PC-3 (cell line): ENCODE results near the gene MTF2. TPM values are rescaled to one million over a fixed set of nuclear protein-coding genes. Genes with fewer than 3 reads are reported as not detected.

Experiments used
- ATAC-seq: fragments of 200-7000 bp; cut with Tn5 transposase; 2 replicates; pipeline ENCODE4 v1.9.1; 2020; ENCODE audit warnings: mild to moderate bottlenecking, moderate library complexity
- BruUV-seq: library from RNA; stranded (reverse); fragments of 400-500 nt; replicated peaks from 2 replicates; lab custom pipeline; 2021; lab: Mats Ljungman, UMichigan
- CTCF ChIA-PET: fragments of 300-600 bp; sonication (Branson Sonifier 250); formaldehyde crosslinking; loops from one replicate; lab custom pipeline; 2022; ENCODE audit warnings: antibody characterized with exemption; lab: Charles Lee
- POLR2A ChIA-PET: fragments of 300-600 bp; sonication (Branson Sonifier 250); formaldehyde crosslinking; loops from one replicate; lab custom pipeline; 2022; ENCODE audit warnings: antibody characterized with exemption; ENCODE audit not compliant: unreplicated experiment; lab: Charles Lee
- DNase-seq: peaks from one replicate; pipeline ENCODE4 v3.0.0-alpha.2; 2015
- H2AFZ ChIP-seq: fragments of 300-600 bp; sonication (generic); 2 replicates; pipeline ENCODE4 v1.6.0; 2016; ENCODE audit warnings: antibody characterized with exemption, low read length
- H3F3A ChIP-seq: fragments of 300-600 bp; sonication (generic); one replicate; pipeline ENCODE4 v1.6.0; 2017; ENCODE audit warnings: antibody characterized with exemption, low read length, control low read depth, mild to moderate bottlenecking; ENCODE audit not compliant: unreplicated experiment
- H3K27ac ChIP-seq: fragments of 300-600 bp; sonication (generic); 2 replicates; pipeline ENCODE4 v1.5.1; 2016; ENCODE audit warnings: mild to moderate bottlenecking, low read length
- H3K27me3 ChIP-seq: fragments of 300-600 bp; sonication (generic); 2 replicates; pipeline ENCODE4 v1.6.1; 2016; ENCODE audit warnings: low read length, mixed read lengths
- H3K36me3 ChIP-seq: fragments of 300-600 bp; sonication (generic); 2 replicates; pipeline ENCODE4 v1.6.1; 2016; ENCODE audit warnings: low read depth, mixed run types, low read length, mixed read lengths
- H3K4me1 ChIP-seq: fragments of 300-600 bp; sonication (generic); 2 replicates; pipeline ENCODE4 v1.5.1; 2016; ENCODE audit warnings: low read length; ENCODE audit not compliant: insufficient read depth
- H3K4me2 ChIP-seq: fragments of 300-600 bp; sonication (generic); 2 replicates; pipeline ENCODE4 v1.6.0; 2016; ENCODE audit warnings: low read length
- H3K4me3 ChIP-seq: fragments of 300-600 bp; sonication (generic); 2 replicates; pipeline ENCODE4 v1.5.1; 2016; ENCODE audit warnings: mild to moderate bottlenecking, low read length, mixed read lengths
- H3K79me2 ChIP-seq: fragments of 300-600 bp; sonication (generic); 2 replicates; pipeline ENCODE4 v1.6.1; 2017; ENCODE audit warnings: low read length, mixed read lengths
- H3K9ac ChIP-seq: fragments of 300-600 bp; sonication (generic); 2 replicates; pipeline ENCODE4 v1.6.0; 2016; ENCODE audit warnings: mild to moderate bottlenecking, low read length
- H3K9me2 ChIP-seq: fragments of 300-600 bp; sonication (generic); replicated peaks from 2 replicates; pipeline ENCODE4 v1.6.1; 2016; ENCODE audit warnings: mixed run types, low read length, mixed read lengths
- H3K9me3 ChIP-seq: fragments of 300-600 bp; sonication (generic); 2 replicates; pipeline ENCODE4 v1.6.1; 2016; ENCODE audit warnings: low read length, mixed read lengths
- H4K20me1 ChIP-seq: fragments of 300-600 bp; sonication (generic); 2 replicates; pipeline ENCODE4 v1.6.1; 2016; ENCODE audit warnings: low read length, mixed read lengths
- EZH2 ChIP-seq: fragments of 300-600 bp; sonication (generic); IDR thresholded peaks from one replicate; pipeline ENCODE4 v1.6.1; 2017; ENCODE audit warnings: antibody characterized with exemption, mild to moderate bottlenecking, low read length; ENCODE audit not compliant: unreplicated experiment
- EZH2phosphoT487 ChIP-seq: fragments of 300-600 bp; sonication (generic); IDR thresholded peaks from 2 replicates; pipeline ENCODE4 v1.6.1; 2018; ENCODE audit warnings: mild to moderate bottlenecking, antibody characterized with exemption, low read length, borderline replicate concordance
- intact Hi-C: fragments of 100-400 bp; cut with micrococcal nuclease; formaldehyde crosslinking; loops from 2 replicates; pipeline ENCODE4 v1.9.0; 2023
- total RNA-seq: library from RNA; depleted of rRNA; stranded (reverse); fragments of >200 nt; gene quantifications from 2 replicates; pipeline ENCODE4 v1.2.3, GENCODE V29; 2014
- TF ChIP-seq, protein P1 (sequence below): fragments of 300-600 bp; sonication (generic); conservative IDR thresholded peaks from 2 replicates; pipeline ENCODE4 v1.5.1; 2017; ENCODE audit warnings: antibody characterized with exemption, low read depth, mild to moderate bottlenecking, low read length

MTF2 gene
- total RNA-seq, 1 experiment from 2014 or later: 25.3 TPM

- H3K27ac ChIP-seq: no peak overlapping the region
- DNase-seq: no peak
- no peaks in the 10 kb centered on the region for H3K9me2 ChIP-seq
- TF ChIP-seq, protein P1, sequence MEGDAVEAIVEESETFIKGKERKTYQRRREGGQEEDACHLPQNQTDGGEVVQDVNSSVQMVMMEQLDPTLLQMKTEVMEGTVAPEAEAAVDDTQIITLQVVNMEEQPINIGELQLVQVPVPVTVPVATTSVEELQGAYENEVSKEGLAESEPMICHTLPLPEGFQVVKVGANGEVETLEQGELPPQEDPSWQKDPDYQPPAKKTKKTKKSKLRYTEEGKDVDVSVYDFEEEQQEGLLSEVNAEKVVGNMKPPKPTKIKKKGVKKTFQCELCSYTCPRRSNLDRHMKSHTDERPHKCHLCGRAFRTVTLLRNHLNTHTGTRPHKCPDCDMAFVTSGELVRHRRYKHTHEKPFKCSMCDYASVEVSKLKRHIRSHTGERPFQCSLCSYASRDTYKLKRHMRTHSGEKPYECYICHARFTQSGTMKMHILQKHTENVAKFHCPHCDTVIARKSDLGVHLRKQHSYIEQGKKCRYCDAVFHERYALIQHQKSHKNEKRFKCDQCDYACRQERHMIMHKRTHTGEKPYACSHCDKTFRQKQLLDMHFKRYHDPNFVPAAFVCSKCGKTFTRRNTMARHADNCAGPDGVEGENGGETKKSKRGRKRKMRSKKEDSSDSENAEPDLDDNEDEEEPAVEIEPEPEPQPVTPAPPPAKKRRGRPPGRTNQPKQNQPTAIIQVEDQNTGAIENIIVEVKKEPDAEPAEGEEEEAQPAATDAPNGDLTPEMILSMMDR: no peak
- TF ChIP-seq EZH2phosphoT487 (no peak), EZH2 (no peak)
- H3K79me2 ChIP-seq: no peaks in the 10 kb centered on the region
- POLR2A ChIA-PET: interaction anchor here (0.6 kb wide), 1 partner anchor 70 kb away, joined by 3 read pairs; no protein-coding TSS in a partner anchor
- no peak overlapping the region for H3K4me3 ChIP-seq
- H4K20me1 ChIP-seq: no peaks in the 10 kb centered on the region
- BruUV-seq: no TSS peak
- no peaks in the 10 kb centered on the region for H3K27me3 ChIP-seq
- no peaks in the 10 kb centered on the region for H3K4me1 ChIP-seq
- H2AFZ ChIP-seq: no peak overlapping the region
- CTCF ChIA-PET: interaction anchor here (0.7 kb wide), 1 partner anchor 70 kb away, joined by 3 read pairs; no protein-coding TSS in a partner anchor
- peaks cover 37% of the 10 kb centered on the region for H3K36me3 ChIP-seq
- no peak overlapping the region for H3K9ac ChIP-seq
- no peaks in the 10 kb centered on the region for H3K9me3 ChIP-seq
- H3F3A ChIP-seq: no peaks in the 10 kb centered on the region
- no peak overlapping the region for H3K4me2 ChIP-seq
- ATAC-seq: no peak
- intact Hi-C loops: no loop called here
Observed at GRCh38 chr1:93150729-93151128, 71.6 kb downstream of the MTF2 start.

DNA sequence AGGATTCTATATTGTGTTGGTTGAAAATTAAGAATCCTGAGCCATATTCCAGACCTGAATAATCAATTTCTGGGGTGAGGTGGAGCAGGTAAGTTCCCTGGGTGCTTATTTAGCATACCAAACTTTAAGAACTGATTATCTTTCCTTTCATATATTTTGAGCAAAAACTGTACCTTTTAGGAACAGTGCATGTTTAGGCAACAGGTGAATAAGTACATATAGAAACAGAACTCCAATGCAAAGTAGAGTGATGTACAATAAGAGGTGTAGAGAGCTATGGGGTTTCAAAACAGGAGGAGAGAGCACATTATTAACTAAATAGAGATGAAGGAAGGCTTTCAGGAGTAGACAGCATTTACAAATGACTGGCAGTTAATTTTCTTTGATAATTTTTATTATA lies 72.4 kb downstream of the MTF2 start:
- Histone ChIP-seq H4K20me1 (no peaks in the 10 kb centered on the region), H3K9ac (no peak overlapping the region), H3K27me3 (no peaks in the 10 kb centered on the region), H3F3A (no peaks in the 10 kb centered on the region), H3K4me3 (no peak overlapping the region), H3K4me2 (no peak overlapping the region), H3K36me3 (peaks cover 38% of the 10 kb centered on the region), H3K79me2 (no peaks in the 10 kb centered on the region), H3K27ac (no peak overlapping the region), H3K9me2 (no peaks in the 10 kb centered on the region), H3K4me1 (no peaks in the 10 kb centered on the region), H2AFZ (no peak overlapping the region), H3K9me3 (no peaks in the 10 kb centered on the region)
- ATAC-seq (no peak), DNase-seq (no peak)
- TF ChIP-seq EZH2 (no peak), EZH2phosphoT487 (no peak)
- TF ChIP-seq, protein P1: no peak
- ChIA-PET POLR2A (no interaction called here), CTCF (no interaction called here)
- no TSS peak for BruUV-seq
- intact Hi-C loops: no loop called here

GRCh38 chr1:93152835-93153234 lies 73.8 kb downstream of the MTF2 start:
- Histone ChIP-seq H4K20me1 (no peaks in the 10 kb centered on the region), H2AFZ (no peak overlapping the region), H3K36me3 (peaks cover 35% of the 10 kb centered on the region), H3K4me2 (no peak overlapping the region), H3K4me3 (no peak overlapping the region), H3K9ac (no peak overlapping the region), H3K9me2 (no peaks in the 10 kb centered on the region), H3K27ac (no peak overlapping the region), H3K79me2 (no peaks in the 10 kb centered on the region), H3K9me3 (no peaks in the 10 kb centered on the region), H3F3A (no peaks in the 10 kb centered on the region), H3K4me1 (no peaks in the 10 kb centered on the region), H3K27me3 (no peaks in the 10 kb centered on the region)
- intact Hi-C loops: no loop called here
- TF ChIP-seq EZH2: no peak
- TF ChIP-seq, protein P1: no peak
- no peak for TF ChIP-seq EZH2phosphoT487
- ATAC-seq (no peak), DNase-seq (no peak)
- ChIA-PET POLR2A (no interaction called here), CTCF (no interaction called here)
- BruUV-seq: no TSS peak
